Hepatocyte (in vitro differentiated cells): ENCODE results near the gene FADS3. TPM values are rescaled to one million over a fixed set of nuclear protein-coding genes. Genes with fewer than 3 reads are reported as not detected.

Experiments used
- DNase-seq: peaks from one replicate; pipeline ENCODE4 v3.0.0-alpha.2; 2016; ENCODE audit warnings: low spot score
- H2AFZ ChIP-seq: fragments of 200-600 bp; sonication (generic); 2 replicates; pipeline ENCODE4 v1.6.0; 2016; ENCODE audit warnings: antibody characterized with exemption, mild to moderate bottlenecking
- H3K27ac ChIP-seq: fragments of 200-600 bp; sonication (generic); 2 replicates; pipeline ENCODE4 v1.5.1; 2016; ENCODE audit warnings: mild to moderate bottlenecking
- H3K27me3 ChIP-seq: fragments of 200-600 bp; sonication (generic); 2 replicates; pipeline ENCODE4 v1.6.1; 2016
- H3K36me3 ChIP-seq: fragments of 200-600 bp; sonication (generic); replicated peaks from 2 replicates; pipeline ENCODE4 v1.5.1; 2016; ENCODE audit warnings: low read depth; ENCODE audit not compliant: insufficient read depth
- H3K4me1 ChIP-seq: fragments of 200-600 bp; sonication (generic); 2 replicates; pipeline ENCODE4 v1.5.1; 2016; ENCODE audit warnings: mild to moderate bottlenecking, moderate library complexity; ENCODE audit not compliant: insufficient read depth
- H3K4me2 ChIP-seq: fragments of 200-600 bp; sonication (generic); 2 replicates; pipeline ENCODE4 v1.6.0; 2016
- H3K4me3 ChIP-seq: fragments of 200-600 bp; sonication (generic); 2 replicates; pipeline ENCODE4 v1.5.1; 2016; ENCODE audit warnings: mild to moderate bottlenecking
- H3K79me2 ChIP-seq: fragments of 200-600 bp; sonication (generic); 2 replicates; pipeline ENCODE4 v1.6.0; 2017; ENCODE audit warnings: mild to moderate bottlenecking
- H3K9me2 ChIP-seq: fragments of 200-600 bp; sonication (generic); replicated peaks from 2 replicates; pipeline ENCODE4 v1.6.0; 2017; ENCODE audit warnings: mild to moderate bottlenecking; ENCODE audit not compliant: insufficient read depth
- H3K9me3 ChIP-seq: fragments of 200-600 bp; sonication (generic); 2 replicates; pipeline ENCODE4 v1.5.1; 2016; ENCODE audit warnings: low read depth, mild to moderate bottlenecking
- H4K20me1 ChIP-seq: fragments of 200-600 bp; sonication (generic); 2 replicates; pipeline ENCODE4 v1.6.0; 2016; ENCODE audit warnings: mild to moderate bottlenecking; ENCODE audit not compliant: insufficient read depth, poor library complexity, severe bottlenecking
- EZH2 ChIP-seq: fragments of 200-600 bp; sonication (generic); IDR thresholded peaks from 2 replicates; pipeline ENCODE4 v1.6.1; 2016; ENCODE audit warnings: antibody characterized with exemption, mild to moderate bottlenecking, borderline replicate concordance
- EZH2phosphoT487 ChIP-seq: fragments of 200-600 bp; sonication (generic); IDR thresholded peaks from one replicate; pipeline ENCODE4 v1.6.1; 2018; ENCODE audit warnings: antibody characterized with exemption, mild to moderate bottlenecking, low read depth, moderate library complexity; ENCODE audit not compliant: unreplicated experiment, severe bottlenecking
- WGBS: methylation state at CpG from one replicate; pipeline ENCODE4 v1.1.6; 2016; ENCODE audit warnings: low lambda C conversion rate; ENCODE audit errors: missing lambda C conversion rate; 5-methylcytosine and 5-hydroxymethylcytosine counted together
- polyA plus RNA-seq: library from polyadenylated mRNA; unstranded; fragments of >200 nt; fragmentation: Nextera tagmentation; extraction: Ambion mirVana; gene quantifications from 2 replicates; pipeline ENCODE4 v1.2.1, GENCODE V29; 2016
- total RNA-seq: library from RNA; depleted of rRNA; stranded (reverse); fragments of >200 nt; gene quantifications from 2 replicates; pipeline ENCODE4 v1.2.3, GENCODE V29; 2014
- TF ChIP-seq, protein P1 (sequence below): fragments of 200-600 bp; sonication (generic); IDR thresholded peaks from 2 replicates; pipeline ENCODE4 v1.5.1; 2016; ENCODE audit warnings: antibody characterized with exemption, mild to moderate bottlenecking; ENCODE audit not compliant: poor library complexity

Gene FADS3
- total and polyA plus RNA-seq, 2 experiments from 2014 or later, result 19.4 to 37.0 TPM

- no peaks in the 10 kb centered on the region for H3K9me3 ChIP-seq
- 83% methylated on average over 13 of the region's 13 CpGs for WGBS
- DNase-seq, result no peak
- H4K20me1 ChIP-seq, result no peaks in the 10 kb centered on the region
- no peak overlapping the region for H3K4me2 ChIP-seq
- no peaks in the 10 kb centered on the region for H3K79me2 ChIP-seq
- H2AFZ ChIP-seq, result no peak overlapping the region
- no peak overlapping the region for H3K27ac ChIP-seq
- H3K4me1 ChIP-seq, result no peaks in the 10 kb centered on the region
- H3K27me3 ChIP-seq, result no peaks in the 10 kb centered on the region
- H3K36me3 ChIP-seq, result no peaks in the 10 kb centered on the region
- TF ChIP-seq EZH2, result no peak
- no peak for TF ChIP-seq EZH2phosphoT487
- no peaks in the 10 kb centered on the region for H3K9me2 ChIP-seq
- no peak overlapping the region for H3K4me3 ChIP-seq
Measured at GRCh38 chr11:61853698-61854169, 37.6 kb downstream of the FADS3 start.

DNA sequence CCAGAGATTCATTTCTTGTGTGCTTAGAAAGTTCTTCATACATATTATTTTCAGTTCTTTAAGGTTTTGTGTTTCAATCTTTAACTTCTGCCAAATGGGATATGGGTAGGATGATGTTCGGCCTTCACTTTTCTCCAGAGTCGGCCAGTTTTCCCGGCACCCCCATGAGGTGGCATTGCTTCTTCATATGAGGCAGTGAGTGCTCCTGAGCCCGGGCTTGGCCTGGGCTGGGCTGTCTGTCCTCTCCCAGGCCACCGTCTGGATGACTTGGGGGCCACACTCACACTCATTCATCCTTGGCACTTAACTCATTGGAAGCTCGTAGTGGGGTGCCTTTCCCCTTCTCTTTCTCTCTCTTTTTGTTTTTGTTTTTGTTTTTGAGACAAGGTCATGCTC, 39.4 kb downstream of the FADS3 start:
- Histone ChIP-seq H3K4me2 (no peak overlapping the region), H3K27ac (no peak overlapping the region), H3K27me3 (no peaks in the 10 kb centered on the region), H3K4me3 (no peak overlapping the region), H3K4me1 (no peaks in the 10 kb centered on the region), H3K9me2 (no peaks in the 10 kb centered on the region), H2AFZ (no peak overlapping the region), H3K9me3 (no peaks in the 10 kb centered on the region), H3K36me3 (no peaks in the 10 kb centered on the region), H3K79me2 (no peaks in the 10 kb centered on the region), H4K20me1 (no peaks in the 10 kb centered on the region)
- no peak for TF ChIP-seq EZH2
- TF ChIP-seq, protein P1, sequence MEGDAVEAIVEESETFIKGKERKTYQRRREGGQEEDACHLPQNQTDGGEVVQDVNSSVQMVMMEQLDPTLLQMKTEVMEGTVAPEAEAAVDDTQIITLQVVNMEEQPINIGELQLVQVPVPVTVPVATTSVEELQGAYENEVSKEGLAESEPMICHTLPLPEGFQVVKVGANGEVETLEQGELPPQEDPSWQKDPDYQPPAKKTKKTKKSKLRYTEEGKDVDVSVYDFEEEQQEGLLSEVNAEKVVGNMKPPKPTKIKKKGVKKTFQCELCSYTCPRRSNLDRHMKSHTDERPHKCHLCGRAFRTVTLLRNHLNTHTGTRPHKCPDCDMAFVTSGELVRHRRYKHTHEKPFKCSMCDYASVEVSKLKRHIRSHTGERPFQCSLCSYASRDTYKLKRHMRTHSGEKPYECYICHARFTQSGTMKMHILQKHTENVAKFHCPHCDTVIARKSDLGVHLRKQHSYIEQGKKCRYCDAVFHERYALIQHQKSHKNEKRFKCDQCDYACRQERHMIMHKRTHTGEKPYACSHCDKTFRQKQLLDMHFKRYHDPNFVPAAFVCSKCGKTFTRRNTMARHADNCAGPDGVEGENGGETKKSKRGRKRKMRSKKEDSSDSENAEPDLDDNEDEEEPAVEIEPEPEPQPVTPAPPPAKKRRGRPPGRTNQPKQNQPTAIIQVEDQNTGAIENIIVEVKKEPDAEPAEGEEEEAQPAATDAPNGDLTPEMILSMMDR, result no peak
- no peak for TF ChIP-seq EZH2phosphoT487
- WGBS, result 97% methylated on average over 6 of the region's 6 CpGs
- no peak for DNase-seq

DNA sequence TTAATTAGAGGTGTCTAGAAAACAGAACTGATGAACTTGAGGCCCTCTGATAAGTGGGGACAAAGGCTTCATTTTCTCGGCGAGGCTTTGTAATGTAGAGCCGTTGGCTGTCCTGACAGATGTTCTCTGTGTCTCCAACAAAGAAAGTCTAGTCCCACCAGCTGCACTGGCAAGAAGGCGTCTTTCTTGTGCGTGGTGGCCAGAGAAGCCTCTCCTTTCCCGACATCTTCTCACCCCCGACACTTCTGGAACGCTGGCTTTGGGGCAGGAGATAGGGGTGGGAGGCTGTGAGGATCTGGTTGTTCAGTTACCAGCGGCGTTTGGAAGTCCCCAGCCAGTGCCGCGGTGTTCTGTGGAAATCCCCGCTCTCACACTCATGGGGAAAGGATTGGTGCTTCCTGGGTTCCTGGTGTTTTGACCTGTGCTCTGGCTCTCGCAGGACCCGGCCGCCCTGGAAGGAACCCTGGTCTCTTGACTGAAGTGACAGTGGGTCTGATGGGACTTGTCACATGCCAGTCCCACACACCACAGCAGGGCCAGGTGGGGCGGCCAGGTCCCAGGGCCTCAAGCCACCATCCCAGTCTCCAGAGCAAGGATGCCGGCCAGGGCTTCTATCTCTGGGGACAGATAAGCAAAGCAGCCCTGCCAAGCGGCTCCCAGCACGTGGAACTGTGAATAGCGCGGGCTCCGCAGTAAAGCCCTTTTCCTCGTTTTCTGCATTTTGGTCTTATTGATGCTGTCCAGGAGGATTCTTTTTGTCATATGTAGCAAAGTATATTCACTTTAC, 40.0 kb downstream of the FADS3 start:
- Histone ChIP-seq H3K4me3 (no peak overlapping the region), H3K4me2 (no peak overlapping the region), H3K4me1 (no peaks in the 10 kb centered on the region), H3K36me3 (no peaks in the 10 kb centered on the region), H2AFZ (no peak overlapping the region), H3K79me2 (no peaks in the 10 kb centered on the region), H3K27me3 (no peaks in the 10 kb centered on the region), H4K20me1 (no peaks in the 10 kb centered on the region), H3K27ac (no peak overlapping the region), H3K9me3 (no peaks in the 10 kb centered on the region), H3K9me2 (no peaks in the 10 kb centered on the region)
- no peak for TF ChIP-seq EZH2
- TF ChIP-seq, protein P1, result no peak
- no peak for TF ChIP-seq EZH2phosphoT487
- DNase-seq, result no peak
- WGBS, result 95% methylated on average over 24 of the region's 24 CpGs

GRCh38 chr11:61850687-61851086, 40.7 kb downstream of the FADS3 start:
- Histone ChIP-seq H3K79me2 (no peaks in the 10 kb centered on the region), H3K9me2 (no peaks in the 10 kb centered on the region), H3K36me3 (no peaks in the 10 kb centered on the region), H3K27me3 (no peaks in the 10 kb centered on the region), H3K4me3 (no peak overlapping the region), H3K9me3 (no peaks in the 10 kb centered on the region), H3K4me2 (no peak overlapping the region), H2AFZ (no peak overlapping the region), H3K27ac (no peak overlapping the region), H3K4me1 (no peaks in the 10 kb centered on the region), H4K20me1 (no peaks in the 10 kb centered on the region)
- TF ChIP-seq EZH2 (no peak), EZH2phosphoT487 (no peak)
- TF ChIP-seq, protein P1, result no peak
- DNase-seq, result no peak
- 95% methylated on average over 7 of the region's 7 CpGs for WGBS
